Heart left ventricle (tissue), 16 donors: ENCODE results near the gene LAMP5. TPM values are rescaled to one million over a fixed set of nuclear protein-coding genes. Genes with fewer than 3 reads are reported as not detected.

ENCODE experiments used
- ATAC-seq, 4 donors: fragments of 200-7000 bp; cut with Tn5 transposase; one replicate each; pipeline ENCODE4 v1.9.1; 2020 to 2022; ENCODE audit warnings: moderate library complexity in 4 of 4, mild to moderate bottlenecking in 3 of 4, moderate number of reproducible peaks in 1 of 4
- DNase-seq, 5 donors: peaks; one replicate each; pipeline ENCODE4 v3.0.0-alpha.2; 2020
- H3K27ac ChIP-seq, 12 donors: fragments of 200-600 bp; sonication (generic) in 4 of 12; one replicate each; pipeline versions ENCODE4 v1.5.0 to v1.8.0; 2016 to 2022; ENCODE audit warnings: mild to moderate bottlenecking in 2 of 12
- H3K27me3 ChIP-seq, 9 donors: fragments of 200-600 bp; sonication (generic) in 2 of 9; one replicate each; pipeline versions ENCODE4 v1.5.1 to v1.8.0; 2016 to 2022; ENCODE audit warnings: mild to moderate bottlenecking in 3 of 9
- H3K36me3 ChIP-seq, 9 donors: fragments of 200-600 bp; sonication (generic) in 2 of 9; one replicate each; pipeline versions ENCODE4 v1.5.0 to v1.8.0; 2018 to 2022; ENCODE audit warnings: mild to moderate bottlenecking in 2 of 9
- H3K4me1 ChIP-seq, 12 donors: fragments of 200-600 bp; sonication (generic) in 4 of 12; one replicate each; pipeline versions ENCODE4 v1.5.0 to v1.8.0; 2016 to 2022; ENCODE audit warnings: mild to moderate bottlenecking in 3 of 12
- H3K4me3 ChIP-seq, 12 donors: fragments of 200-600 bp; sonication (generic) in 4 of 12; one replicate each; pipeline versions ENCODE4 v1.5.0 to v1.8.0; 2017 to 2022; ENCODE audit warnings: mild to moderate bottlenecking in 9 of 12, moderate library complexity in 4 of 12
- H3K9me3 ChIP-seq, 12 donors: fragments of 200-600 bp; sonication (generic) in 4 of 12; one replicate each; pipeline versions ENCODE4 v1.5.0 to v1.8.0; 2016 to 2022; ENCODE audit warnings: mild to moderate bottlenecking in 1 of 12
- CTCF ChIP-seq, 12 donors: fragments of 200-600 bp; sonication (generic) in 4 of 12; IDR thresholded peaks; one replicate each; pipeline versions ENCODE4 v1.5.0 to v1.8.0; 2018 to 2022; ENCODE audit warnings: antibody characterized with exemption in 12 of 12, mild to moderate bottlenecking in 5 of 12
- POLR2A ChIP-seq, 2 donors: fragments of 450-650 bp; IDR thresholded peaks; one replicate each; pipeline ENCODE4 v1.6.1; 2017; ENCODE audit warnings: antibody characterized with exemption in 2 of 2, mild to moderate bottlenecking in 2 of 2, moderate library complexity in 2 of 2
- WGBS, 4 donors: extraction: QIAGEN DNeasy Blood & Tissue Kit in 2 of 4; methylation state at CpG; one replicate each; pipeline versions ENCODE4 v1.1.5 to v1.1.7; 2013 to 2018; 5-methylcytosine and 5-hydroxymethylcytosine counted together
- intact Hi-C, 10 donors: fragments of 100-400 bp; cut with DNase I; formaldehyde crosslinking; loops; one replicate each; pipeline versions ENCODE4 v1.11.1 to v1.14.2; 2022
- polyA plus RNA-seq, 2 donors: library from polyadenylated mRNA; stranded (reverse); fragments of 200-250 nt; gene quantifications; one replicate each; pipeline ENCODE4 v1.2.3, GENCODE V29; 2013
- total RNA-seq, 9 donors: library from RNA; depleted of rRNA in 2 of 9; stranded (reverse); fragments of >200 nt in 2 of 9; fragmentation: NEBNext Ultra II Directional in 3 of 9; extraction: Animal tissue kit (Norgen Biotek cat#: 25700) in 3 of 9; gene quantifications; one replicate each; pipeline versions ENCODE4 v1.1.0 to v1.2.4, GENCODE V29; 2016 to 2023
- donor health status: ischemic (EF 13 %, LVEDD 7.1; RV severe dilation, severe dysfunction).
- donor health status: healthy with polysubstance abuse.
- donor health status: DM: no; HTN: yes; CAD: no.
- donor health status: DM: no; HTN: no; CAD: no.
- donor health status: ischemic (EF 25% LVEDD 6.9; RV normal size, moderate dysfunction).
- donor health status: ischemic (EF 25% LVEDD 5.7; RV mildly dilated, moderate dysfunction).
- donor health status: healthy.
- donor health status: DM: yes; HTN: yes; CAD: no.
- donor health status: ischemic (EF 35%, LVEDD 5.7; RV mildly dilated, moderate dysfunction).
- donor health status: nonischemic (EF 11% LVEDD 7.7; RV severe dilation, severe dysfunction).
- donor health status: DM: yes; HTN: yes; CAD: no.
- donor health status: PGD.
- donor health status: ischemic (EF 29% LVEDD 5.4; RV normal size, mild dysfunction).
- donor health status: nonischemic (EF 23%, LVEDD 6.1; RV moderate dilation, normal function).

The LAMP5 gene
- total and polyA plus RNA-seq, 11 donors, result 0.04 to 0.42 (median 0.30) TPM; not detected in 7

GRCh38 chr20:9551808-9552550 is 37.6 kb downstream of the LAMP5 start:
- Histone ChIP-seq H3K4me1 (no peaks in the 10 kb centered on the region), H3K9me3 (peaks cover 0 to 8% (median 0%) of the 10 kb centered on the region in 12 donors), H3K4me3 (no peak overlapping the region), H3K36me3 (no peaks in the 10 kb centered on the region), H3K27ac (no peak overlapping the region), H3K27me3 (no peaks in the 10 kb centered on the region)
- intact Hi-C loops, result no loop called here
- ATAC-seq (no peak), DNase-seq (no peak)
- TF ChIP-seq CTCF (IDR thresholded peaks at IDR 0.05) (no peak), POLR2A (IDR thresholded peaks at IDR 0.05) (no peak)
- 53 to 59% (median 56%) methylated on average over 4 of the region's 4 CpGs for WGBS, 4 donors

GRCh38 chr20:9555781-9556180 is 41.4 kb downstream of the LAMP5 start:
- Histone ChIP-seq H3K4me1 (no peaks in the 10 kb centered on the region), H3K4me3 (no peak overlapping the region), H3K36me3 (no peaks in the 10 kb centered on the region), H3K27ac (no peak overlapping the region), H3K27me3 (peaks cover 0 to 21% (median 8%) of the 10 kb centered on the region in 9 donors), H3K9me3 (peaks cover 0 to 8% (median 0%) of the 10 kb centered on the region in 12 donors)
- DNase-seq, result no peak
- intact Hi-C loops, result no loop called here
- TF ChIP-seq POLR2A (IDR thresholded peaks at IDR 0.05) (no peak), CTCF (IDR thresholded peaks at IDR 0.05) (no peak)
- ATAC-seq, result no peak
- 71 to 83% (median 81%) methylated on average over 2 of the region's 2 CpGs for WGBS, 4 donors

- 91 to 96% (median 92%) methylated on average over 4 of the region's 4 CpGs for WGBS, 4 donors
- peaks cover 0 to 8% (median 0%) of the 10 kb centered on the region in 12 donors for H3K9me3 ChIP-seq
These were observed 43.0 kb downstream of the LAMP5 start for GRCh38 chr20:9557411-9557810.

More at GRCh38 chr20:9557411-9557810, 43.0 kb downstream of the LAMP5 start:
- TF ChIP-seq POLR2A (IDR thresholded peaks at IDR 0.05) (no peak), CTCF (IDR thresholded peaks at IDR 0.05) (no peak)
- H3K27ac ChIP-seq, result no peak overlapping the region
- ATAC-seq, result no peak
- DNase-seq, result no peak
- H3K27me3 ChIP-seq, result peaks cover 0 to 28% (median 8%) of the 10 kb centered on the region in 9 donors
- intact Hi-C loops, result no loop called here
- no peaks in the 10 kb centered on the region for H3K4me1 ChIP-seq
- H3K4me3 ChIP-seq, result no peak overlapping the region
- no peaks in the 10 kb centered on the region for H3K36me3 ChIP-seq
